HG03520 (cell line): ENCODE measurements around the gene PIH1D1.
"Not testable (repeated sequence)": the region's sequence is repeated elsewhere in the genome, so short reads cannot be mapped to it uniquely, and the experiment has no call there.

Experiments used
- ATAC-seq: cut with Tn5 transposase; IDR thresholded peaks from one replicate; pipeline ENCODE4 v1.9.1; 2021; ENCODE audit warnings: mild to moderate bottlenecking, moderate library complexity; ENCODE audit not compliant: unreplicated experiment

The PIH1D1 gene

GRCh38 chr19:49481020-49481683 is 29.5 kb upstream of the PIH1D1 start:
- no peak for ATAC-seq

DNA sequence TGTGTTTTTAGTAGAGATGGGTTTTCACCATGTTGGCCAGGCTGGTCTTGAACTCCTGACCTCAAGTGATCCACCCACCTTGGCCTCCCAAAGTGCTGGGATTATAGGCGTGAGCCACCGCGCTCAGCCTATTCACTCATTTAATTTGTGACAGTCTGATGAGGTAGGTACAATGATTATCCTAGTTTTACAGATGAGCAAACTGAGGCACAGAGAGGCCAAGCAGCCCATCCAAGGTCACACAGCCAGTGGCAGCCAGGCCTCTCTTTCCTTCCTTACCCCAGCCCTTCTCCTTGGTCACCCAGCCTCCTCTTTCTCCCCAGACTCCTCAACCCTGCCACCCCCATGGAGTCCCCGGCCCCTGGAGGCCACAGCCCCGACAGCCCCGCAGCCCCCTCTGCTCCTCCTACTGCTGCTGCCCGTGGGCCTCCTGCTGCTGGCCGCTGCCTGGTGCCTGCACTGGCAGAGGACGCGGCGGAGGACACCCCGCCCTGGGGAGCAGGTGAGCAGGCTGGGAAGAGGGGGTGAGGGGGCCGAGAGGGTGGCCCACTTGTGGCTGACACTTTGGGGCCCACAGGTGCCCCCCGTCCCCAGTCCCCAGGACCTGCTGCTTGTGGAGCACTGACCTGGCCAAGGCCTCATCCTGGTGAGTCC is 28.5 kb upstream of the PIH1D1 start:
- no peak for ATAC-seq

- no peak for ATAC-seq
These were observed 24.6 kb upstream of the PIH1D1 start for GRCh38 chr19:49475995-49476880.

GRCh38 chr19:49475191-49475917 is 23.7 kb upstream of the PIH1D1 start:
- ATAC-seq, result no peak

DNA sequence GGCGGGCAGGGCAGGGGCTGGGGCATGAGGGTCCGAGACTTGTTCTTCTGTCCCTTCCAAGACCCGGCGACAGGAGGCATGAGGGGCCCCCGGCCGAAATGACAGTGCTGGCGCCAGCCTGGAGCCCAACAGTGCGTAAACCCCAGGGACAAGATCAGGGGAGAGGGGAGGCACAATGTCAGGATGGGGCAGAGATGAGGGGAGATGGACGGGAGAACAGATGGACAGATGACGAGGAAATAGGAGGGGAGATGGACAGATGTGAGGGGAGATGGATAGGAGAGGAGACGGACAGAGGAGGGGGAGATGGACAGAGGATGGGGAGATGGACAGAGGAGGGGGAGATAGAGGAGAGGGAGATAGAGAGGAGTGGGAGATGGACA is 22.9 kb upstream of the PIH1D1 start:
- ATAC-seq, result no peak

GRCh38 chr19:49473868-49474541 is 22.4 kb upstream of the PIH1D1 start, which contains the start of gene FLT3LG:
TSS of gene FLT3LG (plus strand) at chr19:49474215. CDS start at chr19:49474640, 425 bp downstream.
- ATAC-seq, result peak; percentile 46

GRCh38 chr19:49473501-49473867 is 21.9 kb upstream of the PIH1D1 start:
- not testable (repeated sequence) for ATAC-seq

DNA sequence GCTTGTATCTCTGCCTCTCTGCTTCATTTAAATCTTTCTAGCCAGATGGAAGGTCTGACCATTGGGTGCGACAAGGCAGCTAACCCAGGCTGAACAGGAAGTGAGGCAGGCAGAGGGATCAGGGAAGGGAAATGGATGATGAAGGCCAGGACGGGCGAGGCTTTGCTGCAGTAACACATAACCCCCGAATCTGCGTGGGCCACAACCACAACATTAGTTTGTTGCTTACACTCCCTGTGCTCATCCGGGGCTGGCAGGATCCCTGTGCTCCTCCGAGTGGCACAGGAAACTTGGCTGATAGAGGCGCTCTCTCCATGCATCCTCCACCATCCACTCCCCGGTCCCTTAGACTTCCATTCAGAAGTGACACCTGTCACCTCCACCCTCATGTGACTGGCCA is 21.3 kb upstream of the PIH1D1 start:
- no peak for ATAC-seq

DNA sequence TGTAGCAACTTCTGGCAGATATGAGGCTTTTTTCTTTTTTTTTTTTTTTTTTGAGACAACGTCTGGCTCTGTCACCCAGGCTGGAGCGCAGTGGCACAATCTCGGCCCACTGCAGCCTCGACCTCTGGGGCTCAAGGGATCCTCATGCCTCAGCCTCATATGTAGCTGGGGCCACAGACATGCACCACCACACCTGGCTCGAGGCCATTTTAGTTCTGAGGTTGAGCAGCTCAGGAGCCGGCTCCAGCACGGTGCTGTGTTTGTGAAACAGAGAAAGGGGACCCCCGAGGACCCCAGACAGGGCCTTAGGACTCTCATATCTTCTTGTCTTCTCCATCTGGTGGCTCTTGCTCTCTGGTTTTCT is 19.0 kb upstream of the PIH1D1 start:
- no peak for ATAC-seq

GRCh38 chr19:49469828-49470614 is 18.4 kb upstream of the PIH1D1 start:
- ATAC-seq, result peak; percentile 33

DNA sequence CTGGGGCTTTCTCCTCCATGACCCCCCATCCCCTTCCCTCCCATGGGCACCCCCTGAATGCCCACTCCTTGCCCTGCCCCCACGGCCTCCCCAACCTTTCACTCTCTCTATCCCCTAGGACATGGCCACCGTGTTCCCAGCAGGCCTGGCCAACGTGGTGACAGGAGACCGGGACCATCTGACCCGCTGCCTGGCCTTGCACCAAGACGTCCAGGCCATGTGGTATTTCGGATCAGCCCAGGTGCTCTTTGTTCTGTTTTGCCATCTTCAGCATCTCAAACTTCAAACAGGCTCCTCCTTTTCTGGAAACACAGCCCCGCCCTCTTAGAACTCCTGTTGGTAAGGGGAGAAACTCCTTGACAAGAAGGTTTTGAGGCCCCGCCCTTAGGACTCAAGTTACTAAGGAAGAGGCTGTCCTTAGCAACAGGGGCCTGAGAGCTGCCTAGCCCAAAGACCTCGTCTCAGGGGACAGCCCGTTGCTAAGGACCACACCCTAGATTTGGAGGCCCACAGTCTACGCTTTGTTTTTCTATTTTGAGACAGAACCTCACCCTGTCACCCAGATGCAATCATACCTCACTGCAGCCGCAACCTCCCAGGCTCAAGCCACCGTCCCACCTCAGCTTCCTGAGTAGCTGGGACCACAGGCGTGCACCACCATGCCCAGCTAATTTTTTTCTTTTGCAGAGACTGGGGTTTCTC is 17.3 kb upstream of the PIH1D1 start:
- peak; percentile 60 for ATAC-seq

- ATAC-seq, result no peak
These were observed 16.6 kb upstream of the PIH1D1 start for GRCh38 chr19:49468199-49468598.

- ATAC-seq, result no peak
These were observed 13.8 kb upstream of the PIH1D1 start for GRCh38 chr19:49465371-49465770.

DNA sequence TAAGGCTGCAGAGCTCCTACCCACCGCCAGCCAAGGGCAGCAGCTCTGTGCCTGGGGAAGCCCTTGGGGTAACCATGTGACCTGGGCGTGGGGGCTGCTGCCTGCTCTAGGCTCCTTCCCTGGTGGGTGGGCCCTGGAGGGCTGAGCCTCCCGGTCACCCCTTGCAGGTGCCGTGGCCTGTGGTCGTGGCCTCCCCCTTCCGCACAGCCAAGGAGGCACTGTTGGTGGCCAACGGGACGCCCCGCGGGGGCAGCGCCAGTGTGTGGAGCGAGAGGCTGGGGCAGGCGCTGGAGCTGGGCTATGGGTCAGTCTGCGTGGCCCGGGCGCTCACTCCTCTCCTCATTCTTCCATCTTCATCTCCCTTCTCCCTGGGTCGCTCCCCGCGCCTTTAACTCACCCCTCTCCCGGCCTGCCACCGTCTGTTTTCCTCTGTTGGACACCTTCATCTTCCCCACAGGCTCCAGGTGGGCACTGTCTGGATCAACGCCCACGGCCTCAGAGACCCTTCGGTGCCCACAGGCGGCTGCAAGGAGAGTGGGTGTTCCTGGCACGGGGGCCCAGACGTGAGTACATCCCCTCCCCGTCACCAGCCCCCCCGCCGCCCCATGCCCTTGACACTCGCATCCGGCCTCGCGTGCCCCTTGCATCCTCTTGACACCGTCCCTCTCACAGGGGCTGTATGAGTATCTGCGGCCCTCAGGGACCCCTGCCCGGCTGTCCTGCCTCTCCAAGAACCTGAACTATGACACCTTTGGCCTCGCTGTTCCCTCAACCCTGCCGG is 12.5 kb upstream of the PIH1D1 start:
- no peak for ATAC-seq

- no peak for ATAC-seq
These were observed 10.9 kb upstream of the PIH1D1 start for GRCh38 chr19:49462492-49462891.

GRCh38 chr19:49461656-49462055 is 10.0 kb upstream of the PIH1D1 start:
- no peak for ATAC-seq

DNA sequence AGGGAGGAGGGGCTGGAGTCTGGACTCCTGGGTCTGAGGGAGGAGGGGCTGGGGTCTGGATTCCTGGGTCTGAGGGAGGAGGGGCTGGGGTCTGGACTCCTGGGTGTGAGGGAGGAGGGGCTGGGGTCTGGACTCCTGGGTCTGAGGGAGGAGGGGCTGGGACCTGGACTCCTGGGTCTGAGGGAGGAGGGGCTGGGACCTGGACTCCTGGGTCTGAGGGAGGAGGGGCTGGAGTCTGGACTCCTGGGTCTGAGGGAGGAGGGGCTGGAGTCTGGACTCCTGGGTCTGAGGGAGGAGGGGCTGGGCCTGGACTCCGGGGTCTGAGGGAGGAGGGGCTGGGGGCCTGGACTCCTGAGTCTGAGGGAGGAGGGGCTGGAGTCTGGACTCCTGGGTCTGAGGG is 9.5 kb upstream of the PIH1D1 start:
- ATAC-seq, result not testable (repeated sequence)

DNA sequence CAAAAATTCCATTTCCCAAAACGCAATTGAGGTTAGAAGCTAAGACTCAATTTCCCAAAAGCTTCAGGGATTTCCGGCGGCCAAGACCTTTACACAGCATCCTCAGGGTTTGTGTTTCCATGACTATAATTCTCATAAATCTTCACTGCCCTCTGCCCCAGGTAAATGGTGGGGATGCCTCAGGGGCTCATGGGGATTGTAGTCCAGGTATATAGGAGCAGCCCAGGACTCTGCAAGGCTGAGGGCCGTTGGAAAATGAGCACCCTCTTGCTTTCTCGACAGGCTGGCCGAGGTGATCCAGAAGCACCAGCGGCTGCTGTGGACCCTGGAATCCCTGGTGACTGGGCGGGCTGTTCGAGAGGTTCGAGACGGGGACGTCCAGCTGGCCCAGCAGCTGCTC is 7.8 kb upstream of the PIH1D1 start:
- no peak for ATAC-seq

GRCh38 chr19:49458567-49458903 is 6.9 kb upstream of the PIH1D1 start:
- ATAC-seq, result no peak
